GM21390 (cell line): Measurements from ENCODE around the gene CBX6.

ENCODE experiments used
- ATAC-seq: cut with Tn5 transposase; IDR thresholded peaks from one replicate; pipeline ENCODE4 v1.9.1; 2021; ENCODE audit not compliant: unreplicated experiment

The CBX6 gene

GRCh38 chr22:38841211-38841610, 30.8 kb downstream of the CBX6 start:
- ATAC-seq, result no peak

DNA sequence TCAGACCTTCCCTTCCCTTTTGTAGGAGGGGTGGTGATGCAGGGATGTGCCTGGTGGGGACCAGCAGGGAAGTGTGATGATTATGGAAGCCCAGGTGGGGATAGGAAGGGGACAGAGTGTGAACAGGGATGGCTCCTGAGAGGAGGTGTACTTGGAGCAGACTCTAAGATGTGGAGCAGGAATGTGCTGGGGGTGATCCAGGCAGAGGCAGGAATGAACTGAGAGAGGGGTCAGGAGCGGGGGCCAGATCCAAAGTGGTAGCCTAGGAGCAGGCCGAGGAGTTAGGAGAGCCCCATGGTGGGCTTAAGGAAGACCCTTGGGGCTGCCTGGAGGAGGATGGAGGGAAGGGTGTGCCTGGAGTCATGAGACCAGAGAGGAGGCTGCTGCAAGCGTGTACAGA, 31.9 kb downstream of the CBX6 start:
- no peak for ATAC-seq

GRCh38 chr22:38839686-38840085, 32.3 kb downstream of the CBX6 start:
- ATAC-seq, result no peak

DNA sequence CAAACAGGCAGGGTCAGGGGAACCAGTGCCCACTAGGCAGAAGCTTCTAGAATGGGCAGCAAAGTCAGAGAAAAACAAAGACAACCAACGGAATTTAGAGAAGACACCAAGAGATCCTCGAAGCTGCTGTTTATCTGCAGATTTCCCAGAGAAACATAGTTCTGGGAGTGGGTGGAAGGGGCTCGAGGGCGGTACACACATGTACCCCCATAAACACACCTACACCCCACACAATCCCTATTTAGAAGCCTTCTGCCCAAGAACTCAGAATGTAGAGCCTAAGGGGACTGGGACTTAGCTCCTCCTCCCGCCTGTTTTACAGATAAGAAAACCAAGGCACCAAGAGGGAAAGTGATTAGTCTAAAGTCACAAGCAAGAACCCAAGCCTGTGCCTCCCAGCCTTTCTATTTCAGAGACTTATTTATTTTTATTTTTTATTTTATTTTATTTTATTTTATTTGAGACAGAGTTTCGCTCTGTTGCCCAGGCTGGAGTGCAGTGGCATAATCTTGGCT, 34.5 kb downstream of the CBX6 start:
- no peak for ATAC-seq

GRCh38 chr22:38835888-38836301, 36.1 kb downstream of the CBX6 start:
- ATAC-seq, result no peak

- ATAC-seq, result no peak
Observed at GRCh38 chr22:38834991-38835390, 37.0 kb downstream of the CBX6 start.

DNA sequence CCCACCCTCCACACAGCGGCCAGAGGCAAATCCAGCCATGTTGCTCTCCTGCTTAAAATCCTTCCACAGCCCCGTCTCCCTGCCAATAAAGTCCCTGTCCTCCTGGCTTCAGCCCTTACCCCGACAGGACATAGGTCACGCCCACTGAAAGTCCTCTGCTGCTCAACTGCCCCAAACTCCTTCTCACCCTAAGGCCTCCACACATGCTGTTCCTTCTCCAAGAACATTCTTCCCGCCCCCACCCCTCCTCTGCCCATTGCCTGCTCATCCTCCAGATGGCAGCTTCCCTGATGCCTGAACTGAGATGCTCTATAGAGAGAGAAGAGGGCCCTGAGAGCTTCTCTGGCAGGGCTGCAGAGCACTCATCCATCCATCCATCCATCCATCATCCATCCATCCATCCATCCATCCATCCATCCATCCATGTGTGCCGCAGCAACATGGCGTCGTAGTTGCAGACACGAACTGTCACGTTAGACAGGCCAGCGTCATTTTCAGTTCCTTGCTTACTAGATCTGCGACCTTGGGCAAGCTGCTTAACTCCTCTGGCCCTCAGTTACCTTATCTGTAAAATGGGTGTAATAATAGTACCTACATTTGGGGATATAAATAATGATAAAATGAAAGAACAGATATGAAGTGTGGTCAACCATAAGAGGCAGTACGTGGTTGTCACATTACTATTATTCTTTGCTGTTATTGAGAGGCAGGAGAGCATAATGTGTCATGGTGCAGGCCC, 37.6 kb downstream of the CBX6 start:
- ATAC-seq, result no peak

DNA sequence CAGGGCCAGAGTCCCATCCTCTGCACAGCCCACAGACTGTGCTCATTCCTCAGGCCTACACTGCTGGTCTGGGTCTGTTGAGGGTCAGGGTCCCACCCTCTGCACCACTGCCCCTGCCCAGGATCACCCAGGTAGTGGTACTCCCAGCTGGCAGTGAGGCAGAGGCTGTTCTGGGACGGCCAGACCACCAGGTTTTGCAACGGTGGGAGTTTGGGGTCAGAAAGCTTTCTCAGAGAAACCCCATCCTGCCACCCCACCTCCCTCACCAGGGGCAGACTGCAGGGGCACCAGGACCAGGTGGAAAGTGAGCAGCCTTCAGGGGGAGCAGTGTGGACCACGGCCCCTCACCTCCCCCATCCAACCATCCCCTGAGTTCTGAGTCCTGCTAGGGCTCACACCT, 39.0 kb downstream of the CBX6 start:
- ATAC-seq, result no peak

DNA sequence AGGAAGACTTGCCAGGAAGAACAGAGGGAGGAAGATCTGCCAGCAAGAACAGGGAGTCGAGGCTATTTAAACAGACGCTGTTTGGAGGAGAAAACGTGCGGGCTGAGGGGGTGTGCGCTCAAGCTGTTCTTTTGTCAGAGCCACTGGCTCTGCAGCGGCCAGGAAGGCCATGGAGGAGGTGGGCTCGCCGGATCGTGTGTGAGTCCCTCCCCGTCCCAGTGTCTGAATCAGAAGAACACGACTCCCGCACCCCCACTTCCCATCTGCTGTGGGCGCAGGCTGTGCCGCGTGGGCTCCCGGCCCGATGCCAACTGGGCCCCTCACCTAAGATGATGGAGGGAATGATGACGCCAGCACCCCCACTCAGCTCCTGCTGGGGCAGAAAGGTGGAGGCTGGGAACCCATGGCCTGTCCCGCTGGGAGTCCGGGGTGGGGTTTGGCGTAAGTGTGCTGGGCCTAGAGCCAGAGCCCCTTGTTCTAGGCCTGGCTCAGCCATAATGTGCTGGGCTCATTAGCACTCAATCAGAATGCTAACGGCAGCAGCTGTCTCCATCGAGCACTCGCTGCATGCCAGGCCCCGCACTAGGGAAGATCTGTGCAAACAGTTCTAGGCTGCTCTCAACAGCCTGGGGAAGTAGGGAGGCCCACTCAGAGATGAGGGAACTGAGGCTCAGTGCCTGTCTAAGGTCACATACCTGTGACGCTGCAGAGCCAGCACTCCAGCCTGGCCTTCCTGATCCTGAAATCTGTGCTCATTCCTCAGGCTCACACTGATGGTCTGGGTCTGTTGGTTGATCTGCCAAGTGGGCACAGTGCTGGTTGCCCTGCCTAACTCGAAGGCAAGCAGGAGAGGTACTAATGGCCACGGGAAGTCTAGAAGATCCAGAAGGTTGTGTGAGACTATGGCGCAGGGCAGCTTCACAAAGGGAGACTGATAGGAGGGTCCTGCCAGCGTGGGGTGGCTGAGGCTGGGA, 39.7 kb downstream of the CBX6 start:
- ATAC-seq, result no peak

- no peak for ATAC-seq
Observed at GRCh38 chr22:38831166-38831945, 40.7 kb downstream of the CBX6 start.

- no peak for ATAC-seq
Observed at GRCh38 chr22:38830845-38831108, 41.2 kb downstream of the CBX6 start.

- no peak for ATAC-seq
Observed at GRCh38 chr22:38830026-38830844, 41.8 kb downstream of the CBX6 start.

- ATAC-seq, result no peak
Observed at GRCh38 chr22:38829485-38829884, 42.5 kb downstream of the CBX6 start.

GRCh38 chr22:38828616-38829205, 43.3 kb downstream of the CBX6 start:
- ATAC-seq, result no peak

DNA sequence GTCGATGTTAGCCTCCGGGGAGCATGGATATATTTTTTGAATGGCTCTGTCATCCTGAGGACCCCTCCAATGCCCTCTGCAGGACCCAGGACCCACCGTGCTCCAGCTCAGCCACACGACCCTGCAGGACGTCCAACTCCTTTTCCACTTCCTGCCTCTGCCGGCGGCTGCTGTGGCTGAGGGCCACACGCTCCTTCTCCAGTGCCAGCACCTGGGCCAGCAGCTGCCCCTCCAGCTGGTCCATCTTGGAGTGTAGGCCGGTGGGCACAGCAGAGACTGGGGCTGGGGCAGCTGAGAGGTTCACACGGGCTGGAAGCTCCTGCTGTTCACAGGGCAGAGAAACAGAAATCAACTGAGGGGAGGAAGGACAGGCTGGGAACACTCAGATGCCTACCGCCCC, 43.8 kb downstream of the CBX6 start:
- ATAC-seq, result no peak

- ATAC-seq, result no peak
Observed at GRCh38 chr22:38827510-38827909, 44.5 kb downstream of the CBX6 start.

- ATAC-seq, result no peak
Observed at GRCh38 chr22:38826801-38827200, 45.2 kb downstream of the CBX6 start.

DNA sequence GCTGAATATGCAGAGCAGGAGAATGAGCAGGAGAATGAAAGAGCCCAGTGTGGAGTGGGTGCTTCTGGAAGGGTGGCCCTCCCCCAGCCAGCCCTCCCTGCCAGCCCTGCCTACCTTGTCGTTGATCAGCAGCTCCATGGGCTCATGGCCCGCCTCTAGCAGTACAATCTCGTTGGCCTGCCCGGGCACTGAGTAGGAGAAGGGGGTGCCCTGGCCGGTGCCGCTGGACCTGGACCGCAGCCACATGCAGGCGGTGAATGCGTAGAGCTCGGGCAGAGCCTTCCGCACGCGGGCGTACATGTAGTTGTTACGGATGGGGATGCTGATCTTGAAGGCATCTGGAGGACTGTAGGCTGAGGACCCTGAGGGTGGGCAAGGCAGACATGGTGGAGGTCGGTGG, 45.6 kb downstream of the CBX6 start:
- no peak for ATAC-seq

DNA sequence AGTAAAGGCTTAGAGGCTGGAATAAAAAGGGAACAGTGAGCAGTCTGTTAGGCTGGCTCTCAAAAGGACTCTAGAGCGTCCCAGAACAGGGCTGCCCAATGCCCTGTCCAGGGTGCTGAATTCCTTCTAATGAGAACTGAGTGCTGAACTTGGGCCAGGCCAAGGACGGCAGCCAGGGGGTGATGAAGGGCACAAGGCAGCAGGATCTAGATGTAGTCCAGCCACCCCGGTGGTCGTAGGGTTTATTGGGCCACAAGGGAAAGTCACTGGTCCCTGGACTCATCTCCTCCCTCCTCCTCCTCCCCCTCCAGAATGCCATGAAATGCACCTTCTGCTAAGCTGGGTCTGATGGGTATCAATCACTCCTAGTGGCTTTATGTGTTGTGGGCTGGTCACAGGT, 47.4 kb downstream of the CBX6 start:
- no peak for ATAC-seq

- no peak for ATAC-seq
Observed at GRCh38 chr22:38823637-38824036, 48.4 kb downstream of the CBX6 start.
